Hepatocyte (in vitro differentiated cells): ENCODE measurements around the gene IL5.

Source experiments
- EZH2 ChIP-seq: fragments of 200-600 bp; sonication (generic); IDR thresholded peaks from 2 replicates; pipeline ENCODE4 v1.6.1; 2016; ENCODE audit warnings: antibody characterized with exemption, mild to moderate bottlenecking, borderline replicate concordance
- TF ChIP-seq, protein P1 (sequence below): fragments of 200-600 bp; sonication (generic); IDR thresholded peaks from 2 replicates; pipeline ENCODE4 v1.5.1; 2016; ENCODE audit warnings: antibody characterized with exemption, mild to moderate bottlenecking; ENCODE audit not compliant: poor library complexity

DNA sequence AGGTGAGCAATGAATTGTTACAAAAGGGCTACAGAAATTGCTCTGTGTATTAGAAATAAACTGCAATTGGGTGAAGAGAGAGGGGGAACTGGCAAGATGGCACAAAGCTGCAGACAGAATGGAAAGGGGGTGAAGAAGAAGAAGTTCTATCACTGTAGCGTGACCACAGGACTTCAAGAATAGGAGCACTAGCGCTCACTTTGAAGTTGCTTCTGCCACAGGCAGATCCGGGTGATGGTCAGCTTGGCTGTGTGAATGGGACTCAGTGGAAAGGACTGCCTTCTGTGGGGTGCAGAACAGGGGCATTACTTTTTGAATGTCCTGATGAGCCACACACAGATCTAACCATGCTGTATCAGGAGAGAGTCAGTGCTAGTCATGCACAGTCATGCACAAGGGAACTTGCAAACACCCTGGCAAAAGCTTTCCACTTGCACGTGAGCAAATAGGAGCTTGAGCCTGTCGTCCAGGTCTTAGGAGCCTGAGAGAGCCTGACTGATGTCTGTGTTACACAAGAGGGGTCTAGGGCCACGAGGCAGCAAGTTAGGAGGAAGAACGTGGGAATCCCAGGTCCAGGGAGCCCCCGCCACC lies 16.3 kb downstream of the IL5 start:
- TF ChIP-seq, protein P1, sequence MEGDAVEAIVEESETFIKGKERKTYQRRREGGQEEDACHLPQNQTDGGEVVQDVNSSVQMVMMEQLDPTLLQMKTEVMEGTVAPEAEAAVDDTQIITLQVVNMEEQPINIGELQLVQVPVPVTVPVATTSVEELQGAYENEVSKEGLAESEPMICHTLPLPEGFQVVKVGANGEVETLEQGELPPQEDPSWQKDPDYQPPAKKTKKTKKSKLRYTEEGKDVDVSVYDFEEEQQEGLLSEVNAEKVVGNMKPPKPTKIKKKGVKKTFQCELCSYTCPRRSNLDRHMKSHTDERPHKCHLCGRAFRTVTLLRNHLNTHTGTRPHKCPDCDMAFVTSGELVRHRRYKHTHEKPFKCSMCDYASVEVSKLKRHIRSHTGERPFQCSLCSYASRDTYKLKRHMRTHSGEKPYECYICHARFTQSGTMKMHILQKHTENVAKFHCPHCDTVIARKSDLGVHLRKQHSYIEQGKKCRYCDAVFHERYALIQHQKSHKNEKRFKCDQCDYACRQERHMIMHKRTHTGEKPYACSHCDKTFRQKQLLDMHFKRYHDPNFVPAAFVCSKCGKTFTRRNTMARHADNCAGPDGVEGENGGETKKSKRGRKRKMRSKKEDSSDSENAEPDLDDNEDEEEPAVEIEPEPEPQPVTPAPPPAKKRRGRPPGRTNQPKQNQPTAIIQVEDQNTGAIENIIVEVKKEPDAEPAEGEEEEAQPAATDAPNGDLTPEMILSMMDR = no peak
- no peak for TF ChIP-seq EZH2
